ENCODE results near the gene CYP27C1.
A peak's percentile ranks its signal among the peaks of the same experiment; 100 is the strongest.
"Not testable (repeated sequence)": the region's sequence is repeated elsewhere in the genome, so short reads cannot be mapped to it uniquely, and the experiment has no call there.

CYP27C1 gene

DNA sequence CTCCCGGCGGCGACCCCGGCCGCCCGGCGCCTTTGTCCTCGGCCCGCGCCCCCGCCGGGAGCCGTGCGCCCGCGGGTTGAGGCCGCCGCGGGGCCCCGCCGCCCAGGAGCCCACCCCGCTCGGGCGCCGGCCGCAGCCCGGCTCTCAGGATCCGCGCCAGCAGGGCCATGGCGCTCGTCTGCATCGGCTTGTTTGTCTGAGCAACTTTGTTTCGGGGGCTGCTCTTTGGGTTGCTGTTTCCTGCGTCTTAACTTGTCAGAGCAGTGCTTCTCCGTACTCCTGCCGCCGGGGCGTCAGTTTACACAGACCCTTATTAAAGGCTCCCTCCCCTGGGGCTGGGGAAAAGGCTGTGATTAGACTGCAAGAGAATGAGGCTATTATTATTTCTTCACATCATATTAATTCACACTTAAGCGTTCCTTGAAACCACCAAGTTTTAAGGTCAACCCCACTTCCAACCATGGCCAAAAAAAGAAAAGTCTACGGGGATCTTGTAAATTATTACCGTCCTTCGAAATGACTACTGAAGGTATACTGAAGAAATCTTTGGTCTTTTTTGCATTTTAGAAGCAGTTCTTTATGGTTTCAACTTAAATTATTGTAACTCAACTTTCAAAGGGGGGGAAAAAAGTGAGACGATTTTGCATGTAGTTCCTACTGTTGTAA lies at the start of gene CYP27C1:
Gene CYP27C1, minus strand, starts transcription at position 198 of the 666 bp plus-strand sequence. Its CDS starts 29 bp downstream, at position 169.
- peak; percentile 17 for DNase-seq

GRCh38 chr2:127261804-127262406 lies 41.8 kb upstream of the CYP27C1 start:
- no peak for DNase-seq

GRCh38 chr2:127259355-127259754 lies 39.3 kb upstream of the CYP27C1 start:
- DNase-seq, result no peak

DNA sequence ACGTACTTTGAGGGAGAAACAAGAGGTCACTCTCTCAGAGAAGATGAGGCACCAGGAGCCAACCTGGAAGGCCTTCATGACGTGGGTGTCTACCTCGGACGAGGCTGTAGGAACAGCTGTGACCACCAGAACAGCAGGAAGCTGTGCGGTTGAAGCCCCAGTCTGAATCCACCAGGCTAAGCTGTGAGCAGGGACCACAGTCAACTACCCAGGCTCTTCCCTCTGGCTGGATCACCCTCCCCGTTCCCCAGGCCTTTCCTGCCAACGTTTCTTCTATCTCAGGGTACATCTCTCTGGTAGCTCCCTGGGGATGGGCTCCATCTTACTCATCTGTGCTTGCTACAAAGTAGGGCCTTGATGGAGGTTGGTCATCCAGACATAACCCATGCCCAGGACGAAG lies 36.8 kb upstream of the CYP27C1 start:
- no peak for DNase-seq

DNA sequence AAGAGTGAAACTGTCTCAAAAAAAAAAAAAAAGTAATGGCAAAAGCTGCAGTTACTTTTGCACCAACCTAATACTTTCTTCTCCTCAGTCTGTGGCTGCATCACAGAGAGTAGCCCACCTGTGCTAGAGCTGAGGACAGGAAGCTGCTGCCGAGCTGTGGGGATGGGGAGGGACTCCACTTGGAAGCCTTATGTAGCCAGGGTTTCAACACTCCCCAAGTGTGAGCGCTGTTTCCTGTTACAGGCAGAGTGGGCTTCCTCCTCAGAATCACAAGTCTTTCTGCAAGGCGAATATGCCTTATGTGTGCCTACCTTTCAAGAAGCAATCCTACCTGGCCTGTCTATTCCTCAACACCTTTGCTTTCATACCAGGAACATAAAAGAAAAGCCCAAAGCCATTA lies 36.3 kb upstream of the CYP27C1 start:
- DNase-seq, result no peak

DNA sequence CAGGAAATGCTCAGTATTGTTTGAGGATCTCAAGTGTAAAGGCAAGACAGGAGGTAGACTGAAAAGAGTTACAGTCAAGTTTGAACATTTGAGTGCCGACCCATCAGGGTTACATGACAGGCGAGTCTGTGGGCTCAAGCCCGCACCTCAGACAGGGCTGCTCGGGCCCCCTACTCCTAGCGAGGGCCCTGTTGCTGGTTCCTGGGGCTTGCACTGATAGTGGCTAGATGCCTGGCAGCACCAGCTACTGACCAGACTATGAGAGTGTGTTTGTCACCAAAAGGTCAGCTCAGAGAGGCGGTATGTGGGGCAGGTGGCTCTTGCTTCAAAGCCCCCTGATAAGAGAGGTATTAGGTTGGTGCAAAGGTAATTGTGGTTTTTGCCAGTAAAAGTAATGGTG lies 35.6 kb upstream of the CYP27C1 start:
- DNase-seq, result no peak

DNA sequence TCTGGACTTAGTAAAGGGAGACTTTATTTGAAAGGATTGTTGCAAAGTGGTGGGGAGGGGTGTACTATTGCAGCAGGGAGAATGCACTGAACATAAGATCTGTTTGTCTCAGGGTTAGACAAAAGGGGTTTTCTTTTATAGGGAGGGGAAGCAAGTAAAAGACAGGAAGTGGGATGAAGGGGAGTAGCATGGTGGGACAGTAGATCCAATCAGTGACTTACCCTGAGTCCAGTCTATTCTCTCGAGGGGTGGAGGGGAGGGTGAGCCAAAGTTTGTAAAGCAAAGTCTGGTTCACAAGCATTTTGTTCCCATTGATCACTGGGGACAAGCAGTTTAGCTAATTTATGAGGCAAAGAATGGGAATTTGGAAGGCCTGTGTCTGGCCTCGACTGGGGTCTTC lies 35.0 kb upstream of the CYP27C1 start:
- no peak for DNase-seq

DNA sequence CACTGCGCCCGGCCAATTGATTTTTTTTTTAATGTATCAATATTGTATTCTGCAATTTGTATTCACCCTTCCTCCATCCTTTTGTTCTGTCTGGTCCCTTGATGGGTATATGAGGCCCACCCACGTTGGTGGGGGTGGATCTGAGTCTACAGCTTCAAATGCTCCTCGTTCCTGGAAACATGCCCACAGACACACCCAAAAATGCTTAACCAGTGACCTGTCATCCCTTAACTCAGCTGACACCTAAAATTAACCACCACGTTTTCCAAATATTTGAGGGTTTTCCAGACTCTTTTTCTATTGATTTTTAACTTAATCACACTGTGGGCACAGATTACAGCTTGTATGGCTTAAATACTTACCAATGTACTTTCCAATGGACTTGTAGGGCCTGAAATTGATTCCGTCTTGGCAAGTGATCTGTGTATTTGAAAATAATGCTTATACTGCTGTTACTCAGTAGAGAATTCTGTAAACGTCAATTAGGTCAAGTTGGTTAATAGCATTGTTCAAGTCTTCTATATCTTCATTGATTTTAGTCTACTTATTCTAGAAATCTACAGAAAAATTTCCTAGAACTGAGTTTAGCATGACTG lies 34.4 kb upstream of the CYP27C1 start:
- no peak for DNase-seq

GRCh38 chr2:127241184-127241583 lies 21.1 kb upstream of the CYP27C1 start:
- DNase-seq, result not testable (repeated sequence)

- DNase-seq, result no peak
Observed at GRCh38 chr2:127239395-127239794, 19.3 kb upstream of the CYP27C1 start.

- DNase-seq, result not testable (repeated sequence)
Observed at GRCh38 chr2:127237768-127238167, 17.7 kb upstream of the CYP27C1 start.

DNA sequence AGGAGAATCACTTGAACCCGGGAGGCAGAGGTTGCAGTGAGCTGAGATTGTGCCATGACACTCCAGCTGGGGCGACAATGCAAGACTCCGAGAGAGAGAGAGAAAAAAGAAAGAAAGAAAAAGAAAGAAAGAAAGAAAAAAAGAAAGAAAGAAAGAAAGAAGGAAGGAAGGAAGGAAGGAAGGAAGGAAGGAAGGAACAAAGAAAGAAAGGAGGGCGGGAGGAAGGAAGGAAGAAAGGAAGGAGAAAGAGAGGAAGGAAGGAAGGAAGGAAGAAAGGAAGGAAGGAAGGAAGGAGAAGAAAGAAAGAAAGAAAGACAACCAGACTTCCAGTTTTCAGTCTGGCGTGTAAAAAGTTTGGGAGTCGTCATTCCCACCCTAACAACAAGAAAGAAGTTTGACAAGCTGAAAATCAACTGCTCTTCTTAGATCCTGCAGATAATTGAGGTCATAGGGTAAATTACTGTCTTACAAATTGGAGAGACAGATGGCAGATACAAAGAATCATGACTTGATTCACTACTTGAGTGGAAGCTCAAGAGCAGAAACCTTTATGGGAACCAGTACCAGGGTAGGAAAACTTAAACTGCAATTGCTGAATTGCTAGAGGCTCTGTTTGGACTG lies 15.1 kb upstream of the CYP27C1 start:
- DNase-seq, result no peak

GRCh38 chr2:127233710-127234109 lies 13.6 kb upstream of the CYP27C1 start:
- no peak for DNase-seq

GRCh38 chr2:127231130-127231865 lies 11.2 kb upstream of the CYP27C1 start:
- no peak for DNase-seq

DNA sequence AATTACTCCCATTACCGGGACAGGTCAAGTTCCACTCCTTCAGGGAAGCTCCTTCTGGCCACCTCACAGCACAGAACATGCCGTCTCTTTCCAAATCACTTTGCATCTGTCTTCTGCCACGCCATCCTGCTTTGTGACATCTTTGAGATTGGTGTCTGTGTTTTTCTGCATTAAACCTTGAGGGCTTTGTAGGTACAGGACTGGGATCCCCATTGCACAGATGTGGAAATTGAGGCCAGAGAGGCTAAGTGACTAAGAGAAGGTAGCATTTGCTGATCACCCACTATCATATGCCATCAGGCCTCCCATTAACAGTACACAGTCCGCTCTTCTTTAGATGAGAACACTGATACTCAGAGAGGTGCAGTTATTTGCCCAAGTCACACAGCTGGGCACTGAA lies 9.5 kb upstream of the CYP27C1 start:
- DNase-seq, result no peak

DNA sequence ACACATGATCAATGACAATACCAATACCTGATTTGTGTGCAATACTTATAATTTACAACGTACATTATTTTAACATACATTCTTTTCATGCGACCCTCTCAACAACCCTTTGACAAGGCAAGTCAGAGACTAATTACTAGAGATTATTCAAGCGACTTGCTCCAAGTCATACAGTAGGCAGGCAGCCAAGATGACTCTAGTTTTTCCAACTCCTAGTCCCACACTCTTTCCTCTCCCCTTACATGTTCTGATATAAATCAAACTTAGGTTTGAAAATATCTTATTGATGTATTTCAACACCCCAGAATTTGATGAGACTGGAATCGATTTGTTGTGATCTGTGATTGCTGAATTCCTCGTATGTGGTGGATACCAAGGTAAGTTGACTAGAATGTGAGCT lies 8.0 kb upstream of the CYP27C1 start:
- no peak for DNase-seq

DNA sequence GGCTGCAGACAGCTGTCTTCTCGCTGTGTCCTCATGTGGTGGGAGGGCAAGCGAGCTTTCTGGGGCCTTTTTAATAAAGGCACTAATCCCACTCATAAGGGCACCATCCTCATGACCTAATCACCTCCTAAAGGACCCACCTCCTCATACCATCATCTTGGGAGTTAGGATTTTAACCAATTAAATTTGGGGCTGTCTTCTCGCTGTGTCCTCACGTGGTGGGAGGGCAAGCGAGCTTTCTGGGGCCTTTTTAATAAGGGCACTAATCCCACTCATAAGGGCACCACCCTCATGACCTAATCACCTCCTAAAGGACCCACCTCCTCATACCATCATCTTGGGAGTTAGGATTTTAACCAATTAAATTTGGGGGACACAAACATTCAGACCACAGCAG lies 7.2 kb upstream of the CYP27C1 start:
- not testable (repeated sequence) for DNase-seq

DNA sequence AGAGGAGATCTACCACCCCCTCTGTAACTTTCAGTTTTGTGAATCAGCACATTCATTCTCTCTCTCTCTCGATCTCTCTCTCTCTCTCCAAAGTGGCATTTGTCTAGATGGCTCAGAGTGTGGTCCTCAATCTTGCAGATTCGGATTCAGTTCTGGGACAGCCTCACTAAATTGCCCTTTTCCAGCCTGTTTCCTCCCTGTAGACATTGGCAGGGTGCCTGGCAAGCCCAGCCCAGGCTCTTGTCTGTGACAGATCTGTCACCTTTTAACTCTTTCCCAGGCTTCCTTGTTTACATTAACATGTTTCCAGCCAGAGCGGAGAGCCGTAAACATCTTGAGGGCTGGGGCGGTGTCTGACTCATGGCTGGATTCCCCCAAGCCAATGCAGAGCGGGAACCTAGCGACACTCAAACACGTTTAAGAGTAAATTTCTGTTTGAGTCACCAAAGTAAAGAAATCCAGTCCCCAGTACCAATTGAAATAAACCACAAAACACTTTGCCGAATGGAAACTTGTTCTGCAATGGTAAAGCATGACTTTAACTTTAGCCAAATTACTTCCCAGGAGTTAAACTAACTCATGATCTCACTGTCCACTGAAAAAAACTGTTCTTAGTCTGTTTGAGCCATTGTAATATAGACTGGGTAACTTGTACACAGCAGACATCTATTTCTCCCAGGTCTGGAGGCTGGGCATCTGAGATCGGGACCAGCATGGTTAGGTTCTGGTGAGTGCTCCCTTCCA lies 6.6 kb upstream of the CYP27C1 start:
- peak; percentile 72 for DNase-seq

DNA sequence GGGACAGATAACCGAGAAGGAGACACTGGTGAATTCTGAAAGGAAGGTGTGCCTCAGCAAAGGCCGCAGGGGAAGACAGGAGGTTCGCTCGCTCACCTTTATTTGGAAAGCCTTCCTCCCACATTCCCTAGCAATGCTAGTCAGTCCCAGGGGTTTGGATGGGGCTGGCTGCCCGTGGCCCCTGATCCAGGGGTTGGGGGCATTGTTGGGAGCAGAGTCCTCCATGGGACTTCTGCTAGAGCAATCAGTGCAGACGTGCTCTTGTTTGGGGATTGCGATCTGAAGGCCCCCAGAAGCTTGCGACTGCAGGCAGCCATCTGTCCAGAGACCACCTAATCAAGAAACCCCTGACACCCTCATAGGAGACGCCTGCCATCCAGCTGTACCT lies 6.0 kb upstream of the CYP27C1 start:
- no peak for DNase-seq

DNA sequence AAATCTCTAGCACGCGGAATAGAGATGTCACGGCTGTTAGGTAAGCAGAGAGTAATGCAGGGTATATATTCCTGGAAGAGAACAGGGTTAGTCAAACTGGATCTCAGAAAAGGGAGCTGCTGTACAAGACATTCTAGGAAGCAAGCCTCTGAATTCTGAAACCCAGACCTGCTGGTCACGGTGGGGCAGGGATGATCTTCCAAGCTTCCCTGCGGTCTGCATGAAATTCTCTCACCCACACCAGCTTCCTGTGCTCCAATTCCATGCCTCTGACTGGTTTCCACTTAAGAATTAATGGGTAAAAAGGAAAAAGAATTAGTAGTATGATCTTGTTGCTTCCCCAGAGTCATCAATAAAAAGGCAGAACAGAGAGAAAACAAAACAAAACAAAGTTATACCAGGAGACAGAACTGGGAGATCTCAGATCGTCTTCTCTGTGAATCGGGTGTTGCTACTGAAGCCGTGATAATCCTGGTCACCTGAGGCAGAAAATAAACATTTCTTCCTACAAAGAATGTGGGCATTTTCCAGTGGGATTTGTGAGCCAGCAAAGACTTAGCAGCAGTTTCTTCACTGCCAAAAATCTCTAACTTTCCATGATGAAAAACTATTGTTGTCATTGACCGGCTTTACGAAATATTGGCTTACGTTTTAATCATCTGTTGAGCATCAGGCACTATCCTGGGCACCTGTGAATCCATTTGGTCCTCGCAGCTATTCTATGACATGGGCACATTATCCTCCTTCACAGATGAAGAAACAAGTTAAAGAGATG lies 5.3 kb upstream of the CYP27C1 start:
- no peak for DNase-seq

DNA sequence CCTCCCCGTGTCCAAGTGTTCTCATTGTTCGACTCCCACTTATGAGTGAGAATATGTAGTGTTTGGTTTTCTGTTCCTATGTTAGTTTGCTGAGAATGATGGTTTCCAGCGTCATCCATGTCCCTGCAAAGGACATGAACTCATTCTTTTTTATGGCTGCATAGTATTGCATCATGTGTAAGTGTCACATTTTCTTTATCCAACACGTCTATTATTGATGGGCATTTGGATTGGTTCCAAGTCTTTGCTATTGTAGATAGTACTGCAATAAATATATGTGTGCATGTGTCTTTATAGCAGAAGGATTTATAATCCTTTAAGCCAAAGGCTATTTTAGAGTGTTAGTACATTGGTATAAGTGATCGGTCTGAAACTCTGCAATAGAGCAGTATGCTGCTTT lies 4.0 kb upstream of the CYP27C1 start:
- DNase-seq, result not testable (repeated sequence)
